Erythroblast (primary cell): Measurements from ENCODE around the gene PRKX.

ENCODE experiments used
- GATA1 ChIP-seq: IDR thresholded peaks from 2 replicates; pipeline ENCODE4 v1.6.1; 2011; ENCODE audit warnings: low read depth, mild to moderate bottlenecking, control low read depth, low read length, moderate library complexity
- POLR2A ChIP-seq: IDR thresholded peaks from 2 replicates; pipeline ENCODE4 v1.6.1; 2011; ENCODE audit warnings: mild to moderate bottlenecking, low read length

DNA sequence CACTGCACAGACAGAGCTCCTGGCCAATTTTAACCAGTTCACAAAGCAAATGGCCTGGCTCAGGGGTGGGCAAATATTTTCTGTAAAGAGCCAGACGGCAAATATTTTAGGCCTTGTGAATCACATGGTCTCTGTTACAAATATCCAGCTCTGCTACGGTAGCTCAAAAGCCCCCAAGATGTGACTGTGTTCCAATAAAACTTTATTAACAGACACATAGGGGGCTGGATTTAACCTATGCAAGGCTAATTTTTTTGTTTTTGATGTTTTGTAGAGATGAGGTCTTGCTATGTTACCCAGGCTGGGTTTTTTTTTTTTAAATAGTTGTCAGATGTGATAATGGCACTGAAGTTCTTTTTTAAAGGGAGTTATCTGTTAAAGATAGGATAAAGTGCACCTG, 65.4 kb downstream of the PRKX start:
- TF ChIP-seq POLR2A (no peak), GATA1 (no peak)
